SH-SY5Y (cell line): Measurements from ENCODE around the gene KIF1A.

ENCODE experiments used
- GATA2 ChIP-seq: IDR thresholded peaks from 2 replicates; pipeline ENCODE4 v1.6.1; 2011; ENCODE audit warnings: mild to moderate bottlenecking, low read depth, low read length
- GATA3 ChIP-seq: IDR thresholded peaks from 2 replicates; pipeline ENCODE4 v1.6.1; 2011; ENCODE audit warnings: low read depth, mild to moderate bottlenecking, low read length, moderate library complexity

The KIF1A gene

GRCh38 chr2:240783819-240784621 is 36.0 kb downstream of the KIF1A start:
- TF ChIP-seq GATA2, result no peak
- TF ChIP-seq GATA3, result no peak

- TF ChIP-seq GATA3 (no peak), GATA2 (no peak)
Observed at GRCh38 chr2:240782886-240783818, 36.9 kb downstream of the KIF1A start.

DNA sequence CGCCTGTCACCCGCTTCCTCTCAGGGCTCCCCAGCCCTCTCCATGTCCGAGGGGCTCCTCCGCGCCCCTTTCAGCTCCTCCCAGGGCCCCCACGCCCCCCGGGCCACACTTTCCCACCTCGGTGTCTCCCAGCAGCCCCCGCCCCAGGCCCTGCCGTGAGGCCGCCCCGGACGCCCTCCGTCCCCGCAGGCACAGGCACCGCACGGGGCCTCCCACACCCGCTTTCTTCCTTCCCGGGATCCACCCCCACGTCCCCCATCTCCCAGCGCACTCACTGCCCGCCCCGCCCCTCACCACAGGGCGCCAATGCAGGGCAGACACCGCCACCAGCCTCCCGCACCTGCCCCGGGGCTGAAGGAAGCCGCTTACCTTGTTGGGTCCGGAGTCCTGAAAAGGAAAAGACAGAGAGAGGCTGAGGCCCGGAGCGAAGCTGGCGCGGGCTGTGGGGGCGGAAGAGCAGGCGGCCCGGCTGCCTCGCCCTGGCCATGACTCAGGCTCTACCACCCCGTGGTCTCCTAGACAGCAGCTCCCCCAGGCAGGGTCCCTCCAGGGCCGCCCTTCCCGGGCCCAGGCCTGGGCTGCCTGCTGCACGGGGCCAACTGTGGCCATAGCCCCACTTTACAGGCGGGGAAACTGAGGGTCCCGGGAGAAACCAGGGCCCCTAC is 37.7 kb downstream of the KIF1A start:
- TF ChIP-seq GATA2 (no peak), GATA3 (no peak)

- TF ChIP-seq GATA2, result no peak
Observed at GRCh38 chr2:240781471-240782220, 38.4 kb downstream of the KIF1A start.

DNA sequence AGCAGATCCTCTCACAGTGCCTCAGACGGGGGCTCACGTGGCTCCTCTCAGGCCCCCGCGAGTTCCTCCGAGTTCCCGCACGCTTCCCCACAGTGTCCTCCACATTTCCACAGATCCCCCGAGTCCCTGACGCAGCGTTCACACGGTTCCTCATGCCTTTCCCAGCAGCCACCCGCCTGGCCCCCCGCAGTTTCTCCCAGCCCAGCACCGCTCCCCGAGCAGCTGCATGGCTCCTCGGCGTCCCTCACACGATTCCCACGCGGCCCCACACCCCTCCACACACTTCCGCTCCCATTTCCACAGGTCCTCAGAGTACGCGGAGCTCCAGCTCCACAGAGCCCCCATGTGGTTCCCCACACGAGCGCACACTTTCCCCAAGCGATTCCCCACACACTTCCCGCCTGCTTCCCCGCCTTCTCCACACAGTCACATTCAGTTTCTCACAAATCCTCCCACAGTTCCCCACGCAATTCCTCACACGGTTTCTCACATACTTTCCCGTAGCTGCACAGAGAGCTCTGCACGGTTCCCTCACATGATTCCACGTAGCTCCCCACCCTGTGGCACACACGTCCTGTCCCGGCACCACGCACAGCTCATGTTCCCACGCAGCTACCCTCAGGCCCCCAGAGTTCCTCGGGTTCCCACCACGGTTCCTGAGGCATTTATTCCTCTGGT is 39.9 kb downstream of the KIF1A start:
- TF ChIP-seq GATA2, result no peak
- no peak for TF ChIP-seq GATA3

- TF ChIP-seq GATA2 (no peak), GATA3 (no peak)
Observed at GRCh38 chr2:240778426-240778825, 41.6 kb downstream of the KIF1A start.

GRCh38 chr2:240777456-240778212 is 42.4 kb downstream of the KIF1A start:
- no peak for TF ChIP-seq GATA3
- TF ChIP-seq GATA2, result no peak

- TF ChIP-seq GATA2, result no peak
- TF ChIP-seq GATA3, result no peak
Observed at GRCh38 chr2:240775905-240776304, 44.1 kb downstream of the KIF1A start.

DNA sequence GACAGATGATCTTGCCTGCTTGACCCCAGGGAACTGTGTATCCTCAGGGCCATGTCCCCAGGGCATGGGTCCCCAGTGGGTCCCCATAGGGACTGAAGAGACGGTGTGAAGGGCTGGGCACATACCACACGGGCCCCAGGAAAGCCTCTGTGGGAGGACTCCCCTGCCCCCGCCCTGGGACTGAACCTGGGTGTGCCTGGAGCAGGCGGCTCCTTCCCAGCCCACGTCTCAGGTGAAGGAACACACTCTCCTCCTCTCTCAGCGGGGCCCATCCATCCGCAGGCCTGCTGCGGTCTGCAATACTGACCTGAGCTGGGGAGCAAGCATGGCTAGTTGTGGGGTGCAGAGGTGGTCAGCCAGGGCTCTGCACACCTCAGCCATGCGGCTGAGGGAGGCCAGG is 45.2 kb downstream of the KIF1A start:
- TF ChIP-seq GATA3, result no peak

- TF ChIP-seq GATA2, result no peak
- no peak for TF ChIP-seq GATA3
Observed at GRCh38 chr2:240769096-240769495, 50.9 kb downstream of the KIF1A start.

- TF ChIP-seq GATA2, result no peak
- no peak for TF ChIP-seq GATA3
Observed at GRCh38 chr2:240768216-240768615, 51.8 kb downstream of the KIF1A start.

DNA sequence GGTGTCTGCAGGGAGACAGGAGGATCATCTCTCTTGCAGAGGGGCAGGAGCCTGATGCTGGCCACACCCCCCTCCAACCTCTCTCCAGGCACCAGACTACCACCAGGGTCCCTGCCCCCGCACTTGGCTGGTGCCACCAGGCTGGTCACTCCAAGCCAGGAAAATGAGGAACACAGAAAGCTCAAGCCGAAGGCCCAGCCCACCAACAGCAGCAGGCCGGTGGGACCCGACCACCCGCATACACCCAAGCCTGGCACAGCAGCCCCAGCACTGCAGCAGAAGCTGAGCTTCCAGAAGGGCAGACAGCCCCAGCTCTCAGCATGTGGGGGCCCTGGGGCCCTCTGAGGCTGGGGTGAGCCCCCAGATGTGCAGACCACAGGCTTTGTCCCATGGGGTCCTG is 52.7 kb downstream of the KIF1A start:
- TF ChIP-seq GATA3 (no peak), GATA2 (no peak)

DNA sequence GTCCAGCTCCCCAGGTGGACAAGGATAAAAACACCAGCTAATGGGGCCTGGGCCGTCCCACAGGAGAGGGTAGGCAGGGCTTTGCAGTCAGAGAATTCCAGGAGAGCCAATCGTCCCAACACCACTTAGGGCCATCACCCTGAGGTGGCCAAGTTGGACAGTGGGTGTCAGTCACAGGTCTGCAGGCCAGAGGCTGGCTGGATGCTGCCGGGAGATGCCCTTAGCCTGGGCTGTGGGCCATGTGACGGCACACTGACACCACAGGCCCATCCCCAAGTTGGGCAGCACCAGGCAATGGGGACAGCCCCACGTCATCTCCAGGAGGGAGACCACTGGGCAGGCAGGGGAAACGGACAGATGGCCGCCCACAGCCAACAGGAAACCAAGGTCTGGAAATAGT is 53.9 kb downstream of the KIF1A start:
- TF ChIP-seq GATA3 (no peak), GATA2 (no peak)
